HCT116 (cell line): ENCODE results near the gene TMA7B. TPM values are rescaled to one million over a fixed set of nuclear protein-coding genes. Genes with fewer than 3 reads are reported as not detected.

Source experiments
- ATAC-seq: fragments of 200-7000 bp; cut with Tn5 transposase; 2 replicates; pipeline ENCODE4 v1.9.1; 2020; ENCODE audit warnings: mild to moderate bottlenecking, moderate library complexity
- BruUV-seq: library from RNA; stranded (reverse); fragments of 400-500 nt; replicated peaks from 2 replicates; lab custom pipeline; 2021; lab: Mats Ljungman, UMichigan
- CTCF ChIA-PET: fragments of 300-600 bp; sonication (Branson Sonifier 250); formaldehyde crosslinking; loops from one replicate; lab custom pipeline; 2021; ENCODE audit warnings: antibody characterized with exemption; lab: Charles Lee
- POLR2A ChIA-PET: fragments of 300-600, 350-600 bp; sonication (Branson Sonifier 250); formaldehyde crosslinking; loops from one replicate; lab custom pipeline; 2021; ENCODE audit warnings: antibody characterized with exemption; lab: Charles Lee
- RAD21 ChIA-PET, 2 experiments: fragments of 300-600 bp; sonication (Branson Sonifier 250); formaldehyde crosslinking; loops; one replicate each; lab custom pipeline; 2023; ENCODE audit warnings: low total read pairs in 2 of 2; ENCODE audit not compliant: uncharacterized antibody in 2 of 2, unreplicated experiment in 2 of 2, low non-redundant PET in 1 of 2; lab: Charles Lee
- DNase-seq: peaks from one replicate; pipeline ENCODE4 v3.0.0-alpha.2; 2010; ENCODE audit warnings: low read depth, low spot score
- H2AFZ ChIP-seq: fragments of 200-600 bp; shearing (Covaris generic), sonication (generic); 2 replicates; pipeline ENCODE4 v1.6.1; 2017; ENCODE audit warnings: low read depth, mixed run types, mixed read lengths, antibody characterized with exemption, low read length; ENCODE audit not compliant: poor library complexity, severe bottlenecking
- H3K27ac ChIP-seq: 2 replicates; pipeline ENCODE4 v1.5.1; 2012; ENCODE audit warnings: low read depth, low read length
- H3K27me3 ChIP-seq: fragments of 200-600 bp; sonication (generic); 2 replicates; pipeline ENCODE4 v1.6.1; 2016; ENCODE audit warnings: mixed run types, low read length, mixed read lengths; ENCODE audit not compliant: insufficient read depth
- H3K36me3 ChIP-seq, 2 experiments: fragments of 200-500 bp in 1 of 2; fragments of 200-600 bp in 1 of 2; sonication (Bioruptor generic) in 1 of 2; sonication (generic) in 1 of 2; 2 replicates each; pipeline versions ENCODE4 v1.5.1 to v1.6.1; 2014 to 2016; ENCODE audit warnings: low read length in 2 of 2, inconsistent platforms in 1 of 2, mixed read lengths in 1 of 2, mixed run types in 1 of 2; ENCODE audit not compliant: insufficient read depth in 2 of 2, control insufficient read depth in 1 of 2
- H3K4me1 ChIP-seq, 2 experiments: fragments of 200-600 bp in 1 of 2; sonication (generic) in 1 of 2; 2 replicates each; pipeline versions ENCODE4 v1.5.1 to v1.6.1; 2012 to 2017; ENCODE audit warnings: low read length in 2 of 2, inconsistent platforms in 1 of 2, mild to moderate bottlenecking in 1 of 2, mixed read lengths in 1 of 2, mixed run types in 1 of 2, moderate library complexity in 1 of 2; ENCODE audit not compliant: insufficient read depth in 2 of 2, control insufficient read depth in 1 of 2
- H3K4me2 ChIP-seq: fragments of 200-600 bp; sonication (generic); 2 replicates; pipeline ENCODE4 v1.6.1; 2017; ENCODE audit warnings: mixed run types, low read length, mixed read lengths
- H3K4me3 ChIP-seq, 2 experiments: fragments of 200-600 bp in 1 of 2; sonication (generic) in 1 of 2; replicated peaks in 1 of 2; 2 replicates each; pipeline ENCODE4 v1.5.1; 2011 to 2016; ENCODE audit warnings: low read length in 2 of 2, control low read depth in 1 of 2, low read depth in 1 of 2, mild to moderate bottlenecking in 1 of 2, mixed read lengths in 1 of 2, mixed run types in 1 of 2
- H3K79me2 ChIP-seq: fragments of 200-600 bp; sonication (generic); 2 replicates; pipeline ENCODE4 v1.6.1; 2017; ENCODE audit warnings: mild to moderate bottlenecking, mixed run types, low read length, moderate library complexity, mixed read lengths; ENCODE audit not compliant: insufficient read depth
- H3K9ac ChIP-seq: fragments of 200-600 bp; sonication (generic); 2 replicates; pipeline ENCODE4 v1.6.1; 2016; ENCODE audit warnings: low read length, mixed read lengths
- H3K9me2 ChIP-seq: fragments of 200-600 bp; sonication (generic), shearing (Covaris generic); 2 replicates; pipeline ENCODE4 v1.6.1; 2017; ENCODE audit warnings: mixed run types, mild to moderate bottlenecking, moderate library complexity; ENCODE audit not compliant: insufficient read depth
- H3K9me3 ChIP-seq, 2 experiments: fragments of 200-500 bp in 1 of 2; fragments of 200-600 bp in 1 of 2; sonication (Bioruptor generic) in 1 of 2; sonication (generic) in 1 of 2; 2 replicates each; pipeline ENCODE4 v1.6.1; 2014 to 2017; ENCODE audit warnings: low read length in 2 of 2, mixed read lengths in 2 of 2, inconsistent platforms in 1 of 2, low read depth in 1 of 2, mild to moderate bottlenecking in 1 of 2, mixed run types in 1 of 2, moderate library complexity in 1 of 2; ENCODE audit not compliant: control insufficient read depth in 1 of 2, insufficient read depth in 1 of 2
- H4K20me1 ChIP-seq: fragments of 200-600 bp; sonication (generic), shearing (Covaris generic); 2 replicates; pipeline ENCODE4 v1.6.1; 2017; ENCODE audit warnings: mixed run types, mild to moderate bottlenecking, moderate library complexity; ENCODE audit not compliant: insufficient read depth
- ATF3 ChIP-seq: IDR thresholded peaks from 2 replicates; pipeline ENCODE4 v1.6.1; 2012
- CBX3 ChIP-seq: IDR thresholded peaks from 2 replicates; pipeline ENCODE4 v1.6.1; 2012; ENCODE audit warnings: low read depth
- EGR1 ChIP-seq: IDR thresholded peaks from 2 replicates; pipeline ENCODE4 v1.6.1; 2012; ENCODE audit warnings: low read depth
- FOSL1 ChIP-seq: IDR thresholded peaks from 2 replicates; pipeline ENCODE4 v1.6.1; 2012; ENCODE audit warnings: low read depth
- MAX ChIP-seq: IDR thresholded peaks from 2 replicates; pipeline ENCODE4 v1.6.1; 2012
- SRF ChIP-seq: IDR thresholded peaks from 2 replicates; pipeline ENCODE4 v1.6.1; 2012; ENCODE audit warnings: low read depth
- TCF7L2 ChIP-seq: IDR thresholded peaks from 2 replicates; pipeline ENCODE4 v1.7.0; 2011; ENCODE audit warnings: borderline replicate concordance, inconsistent platforms; ENCODE audit not compliant: insufficient read depth, insufficient read length; ENCODE audit errors: extremely low read depth
- intact Hi-C: fragments of 100-400 bp; cut with micrococcal nuclease; formaldehyde crosslinking; loops from 2 replicates; pipeline ENCODE4 v1.10.0; 2022
- total RNA-seq: library from RNA; stranded (reverse); gene quantifications from one replicate; pipeline ENCODE4 v1.2.1, GENCODE V29; 2021; ENCODE audit not compliant: unreplicated experiment

The TMA7B gene
- total RNA-seq, 1 experiment from 2014 or later, result not detected

GRCh38 chr22:39928536-39929520 lies 31.4 kb upstream of the TMA7B start (continued):
- TF ChIP-seq MAX, result no peak
- TF ChIP-seq CBX3, result no peak
- no peak for TF ChIP-seq EGR1
- no peak for TF ChIP-seq SRF
- TF ChIP-seq TCF7L2, result no peak
- no peak for TF ChIP-seq FOSL1

GRCh38 chr22:39931251-39931650 lies 28.9 kb upstream of the TMA7B start:
- ChIA-PET POLR2A (no interaction called here), CTCF (no interaction called here), RAD21 (no interaction called here)
- Histone ChIP-seq H3K27ac (no peak overlapping the region), H2AFZ (no peak overlapping the region), H4K20me1 (no peaks in the 10 kb centered on the region), H3K9ac (no peak overlapping the region), H3K27me3 (peaks cover 81% of the 10 kb centered on the region), H3K4me3 (no peak overlapping the region), H3K36me3 (no peaks in the 10 kb centered on the region), H3K4me2 (no peak overlapping the region), H3K9me3 (no peaks in the 10 kb centered on the region), H3K4me1 (no peaks in the 10 kb centered on the region), H3K79me2 (no peaks in the 10 kb centered on the region), H3K9me2 (no peaks in the 10 kb centered on the region)
- BruUV-seq, result no TSS peak
- intact Hi-C loops, result loop anchor here (5.0 to 10.0 kb wide), 3 partner anchors 106 to 414 kb away; partner anchors contain the start of genes ADSL and RPS19BP1
- ATAC-seq (no peak), DNase-seq (no peak)
- no peak for TF ChIP-seq ATF3
